Heart left ventricle (tissue), 16 donors: Measurements from ENCODE around the gene EPHA5. TPM values are rescaled to one million over a fixed set of nuclear protein-coding genes. Genes with fewer than 3 reads are reported as not detected.
"Not testable (repeated sequence)": the region's sequence is repeated elsewhere in the genome, so short reads cannot be mapped to it uniquely, and the experiment has no call there.

Experiments
- ATAC-seq, 4 donors: fragments of 200-7000 bp; cut with Tn5 transposase; one replicate each; pipeline ENCODE4 v1.9.1; 2020 to 2022; ENCODE audit warnings: moderate library complexity in 4 of 4, mild to moderate bottlenecking in 3 of 4, moderate number of reproducible peaks in 1 of 4
- DNase-seq, 5 donors: peaks; one replicate each; pipeline ENCODE4 v3.0.0-alpha.2; 2020
- H3K27ac ChIP-seq, 12 donors: fragments of 200-600 bp; sonication (generic) in 4 of 12; one replicate each; pipeline versions ENCODE4 v1.5.0 to v1.8.0; 2016 to 2022; ENCODE audit warnings: mild to moderate bottlenecking in 2 of 12
- H3K27me3 ChIP-seq, 9 donors: fragments of 200-600 bp; sonication (generic) in 2 of 9; one replicate each; pipeline versions ENCODE4 v1.5.1 to v1.8.0; 2016 to 2022; ENCODE audit warnings: mild to moderate bottlenecking in 3 of 9
- H3K36me3 ChIP-seq, 9 donors: fragments of 200-600 bp; sonication (generic) in 2 of 9; one replicate each; pipeline versions ENCODE4 v1.5.0 to v1.8.0; 2018 to 2022; ENCODE audit warnings: mild to moderate bottlenecking in 2 of 9
- H3K4me1 ChIP-seq, 12 donors: fragments of 200-600 bp; sonication (generic) in 4 of 12; one replicate each; pipeline versions ENCODE4 v1.5.0 to v1.8.0; 2016 to 2022; ENCODE audit warnings: mild to moderate bottlenecking in 3 of 12
- H3K4me3 ChIP-seq, 12 donors: fragments of 200-600 bp; sonication (generic) in 4 of 12; one replicate each; pipeline versions ENCODE4 v1.5.0 to v1.8.0; 2017 to 2022; ENCODE audit warnings: mild to moderate bottlenecking in 9 of 12, moderate library complexity in 4 of 12
- H3K9me3 ChIP-seq, 12 donors: fragments of 200-600 bp; sonication (generic) in 4 of 12; one replicate each; pipeline versions ENCODE4 v1.5.0 to v1.8.0; 2016 to 2022; ENCODE audit warnings: mild to moderate bottlenecking in 1 of 12
- CTCF ChIP-seq, 12 donors: fragments of 200-600 bp; sonication (generic) in 4 of 12; IDR thresholded peaks; one replicate each; pipeline versions ENCODE4 v1.5.0 to v1.8.0; 2018 to 2022; ENCODE audit warnings: antibody characterized with exemption in 12 of 12, mild to moderate bottlenecking in 5 of 12
- POLR2A ChIP-seq, 2 donors: fragments of 450-650 bp; IDR thresholded peaks; one replicate each; pipeline ENCODE4 v1.6.1; 2017; ENCODE audit warnings: antibody characterized with exemption in 2 of 2, mild to moderate bottlenecking in 2 of 2, moderate library complexity in 2 of 2
- WGBS, 4 donors: extraction: QIAGEN DNeasy Blood & Tissue Kit in 2 of 4; methylation state at CpG; one replicate each; pipeline versions ENCODE4 v1.1.5 to v1.1.7; 2013 to 2018; 5-methylcytosine and 5-hydroxymethylcytosine counted together
- intact Hi-C, 10 donors: fragments of 100-400 bp; cut with DNase I; formaldehyde crosslinking; loops; one replicate each; pipeline versions ENCODE4 v1.11.1 to v1.14.2; 2022
- polyA plus RNA-seq, 2 donors: library from polyadenylated mRNA; stranded (reverse); fragments of 200-250 nt; gene quantifications; one replicate each; pipeline ENCODE4 v1.2.3, GENCODE V29; 2013
- total RNA-seq, 9 donors: library from RNA; depleted of rRNA in 2 of 9; stranded (reverse); fragments of >200 nt in 2 of 9; fragmentation: NEBNext Ultra II Directional in 3 of 9; extraction: Animal tissue kit (Norgen Biotek cat#: 25700) in 3 of 9; gene quantifications; one replicate each; pipeline versions ENCODE4 v1.1.0 to v1.2.4, GENCODE V29; 2016 to 2023
- donor health status: ischemic (EF 13 %, LVEDD 7.1; RV severe dilation, severe dysfunction).
- donor health status: healthy with polysubstance abuse.
- donor health status: DM: no; HTN: yes; CAD: no.
- donor health status: DM: no; HTN: no; CAD: no.
- donor health status: ischemic (EF 25% LVEDD 6.9; RV normal size, moderate dysfunction).
- donor health status: ischemic (EF 25% LVEDD 5.7; RV mildly dilated, moderate dysfunction).
- donor health status: healthy.
- donor health status: DM: yes; HTN: yes; CAD: no.
- donor health status: ischemic (EF 35%, LVEDD 5.7; RV mildly dilated, moderate dysfunction).
- donor health status: nonischemic (EF 11% LVEDD 7.7; RV severe dilation, severe dysfunction).
- donor health status: DM: yes; HTN: yes; CAD: no.
- donor health status: PGD.
- donor health status: ischemic (EF 29% LVEDD 5.4; RV normal size, mild dysfunction).
- donor health status: nonischemic (EF 23%, LVEDD 6.1; RV moderate dilation, normal function).

Gene EPHA5
- total and polyA plus RNA-seq, 11 donors, result 0.01 to 0.56 (median 0.12) TPM; not detected in 2

- WGBS, 4 donors, result 75 to 82% (median 78%) methylated on average over 1 of the region's 1 CpG
- H3K4me1 ChIP-seq, result no peaks in the 10 kb centered on the region
- H3K36me3 ChIP-seq, result no peaks in the 10 kb centered on the region
- DNase-seq, result no peak
- no peaks in the 10 kb centered on the region for H3K27me3 ChIP-seq
- H3K4me3 ChIP-seq, result no peak overlapping the region
- no peak overlapping the region for H3K27ac ChIP-seq
- no peak for ATAC-seq
- TF ChIP-seq CTCF (IDR thresholded peaks at IDR 0.05) (no peak), POLR2A (IDR thresholded peaks at IDR 0.05) (no peak)
- no peaks in the 10 kb centered on the region for H3K9me3 ChIP-seq
- intact Hi-C loops, result no loop called here
Measured at GRCh38 chr4:65310586-65310985, 359.7 kb downstream of the EPHA5 start.

GRCh38 chr4:65308626-65309025 is 361.7 kb downstream of the EPHA5 start:
- H3K27ac ChIP-seq, H3K4me1 ChIP-seq, H3K9me3 ChIP-seq, H3K4me3 ChIP-seq, intact Hi-C loops, DNase-seq, H3K27me3 ChIP-seq, H3K36me3 ChIP-seq, ATAC-seq: not testable (repeated sequence)
- WGBS, 4 donors, result 84 to 96% (median 89%) methylated on average over 8 of the region's 8 CpGs

GRCh38 chr4:65302145-65302544 is 368.1 kb downstream of the EPHA5 start:
- no peak for DNase-seq
- no peak for ATAC-seq
- H3K36me3 ChIP-seq, result no peaks in the 10 kb centered on the region
- TF ChIP-seq CTCF (IDR thresholded peaks at IDR 0.05) (no peak), POLR2A (IDR thresholded peaks at IDR 0.05) (no peak)
- H3K27me3 ChIP-seq, result no peaks in the 10 kb centered on the region
- no peaks in the 10 kb centered on the region for H3K9me3 ChIP-seq
- H3K27ac ChIP-seq, result no peak overlapping the region
- 9 to 25% (median 16%) methylated on average over 1 of the region's 1 CpG for WGBS, 4 donors
- no peak overlapping the region for H3K4me3 ChIP-seq
- intact Hi-C loops, result no loop called here
- no peaks in the 10 kb centered on the region for H3K4me1 ChIP-seq

- no peaks in the 10 kb centered on the region for H3K36me3 ChIP-seq
- intact Hi-C loops, result no loop called here
- TF ChIP-seq POLR2A (IDR thresholded peaks at IDR 0.05) (no peak), CTCF (IDR thresholded peaks at IDR 0.05) (no peak)
- ATAC-seq (no peak), DNase-seq (no peak)
- 66 to 67% (median 67%) methylated on average over 4 of the region's 4 CpGs for WGBS, 4 donors
- no peaks in the 10 kb centered on the region for H3K27me3 ChIP-seq
- H3K4me1 ChIP-seq, result no peaks in the 10 kb centered on the region
- H3K27ac ChIP-seq, result no peak overlapping the region
- no peak overlapping the region for H3K4me3 ChIP-seq
- peaks cover 0 to 6% (median 0%) of the 10 kb centered on the region in 12 donors for H3K9me3 ChIP-seq
Measured at GRCh38 chr4:65296246-65296645, 374.0 kb downstream of the EPHA5 start.

- Histone ChIP-seq H3K36me3 (no peaks in the 10 kb centered on the region), H3K4me3 (no peak overlapping the region), H3K27ac (no peak overlapping the region), H3K4me1 (no peaks in the 10 kb centered on the region), H3K27me3 (no peaks in the 10 kb centered on the region), H3K9me3 (peaks cover 0 to 30% (median 4%) of the 10 kb centered on the region in 12 donors)
- 48 to 67% (median 55%) methylated on average over 3 of the region's 3 CpGs for WGBS, 4 donors
- TF ChIP-seq POLR2A (IDR thresholded peaks at IDR 0.05) (no peak), CTCF (IDR thresholded peaks at IDR 0.05) (no peak)
- intact Hi-C loops, result no loop called here
- no peak for ATAC-seq
- DNase-seq, result no peak
Measured at GRCh38 chr4:65287071-65287470, 383.2 kb downstream of the EPHA5 start.
